NAMALWA (cell line): ENCODE measurements around the gene YAF2.
"Not testable (repeated sequence)": the region's sequence is repeated elsewhere in the genome, so short reads cannot be mapped to it uniquely, and the experiment has no call there.

Experiments used
- DNase-seq: peaks from one replicate; pipeline ENCODE4 v3.0.0-alpha.2; 2015; ENCODE audit warnings: low spot score

The YAF2 gene

DNA sequence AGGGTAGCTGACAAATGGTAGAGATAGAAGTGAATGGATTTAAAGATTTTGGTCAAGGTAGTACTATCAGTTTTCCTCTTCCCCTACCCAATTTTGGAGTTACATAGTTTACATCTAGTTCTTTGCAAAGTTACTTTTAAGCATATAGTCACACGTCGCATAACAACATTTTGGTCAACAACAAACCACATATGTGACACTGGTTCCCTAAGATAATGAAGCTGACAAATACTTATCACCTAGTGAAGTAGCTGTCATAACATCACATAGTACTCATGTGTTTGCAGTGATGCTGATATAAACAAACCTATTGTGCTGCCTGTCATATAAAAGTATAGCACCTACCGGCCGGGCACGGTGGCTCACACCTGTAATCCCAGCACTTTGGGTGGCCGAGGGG, 45.4 kb downstream of the YAF2 start:
- DNase-seq: no peak

DNA sequence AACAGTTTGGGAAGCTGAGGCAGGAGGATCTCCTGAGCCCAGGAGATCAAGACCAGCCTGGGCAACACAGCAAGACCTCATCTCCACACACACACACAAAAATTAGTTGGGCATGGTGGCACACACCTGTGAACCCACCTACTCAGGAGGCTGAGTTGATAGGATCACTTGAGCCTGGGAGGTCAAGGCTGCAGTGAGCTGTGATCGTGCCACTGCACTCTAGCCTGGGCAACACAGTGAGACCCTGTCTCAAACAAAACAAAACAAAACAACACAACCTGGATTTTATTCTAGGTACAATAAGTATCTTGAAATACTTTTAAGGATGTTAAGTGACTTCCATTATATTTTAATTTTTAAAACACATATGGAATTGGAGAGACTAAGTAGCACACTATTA, 45.8 kb downstream of the YAF2 start:
- DNase-seq: no peak

DNA sequence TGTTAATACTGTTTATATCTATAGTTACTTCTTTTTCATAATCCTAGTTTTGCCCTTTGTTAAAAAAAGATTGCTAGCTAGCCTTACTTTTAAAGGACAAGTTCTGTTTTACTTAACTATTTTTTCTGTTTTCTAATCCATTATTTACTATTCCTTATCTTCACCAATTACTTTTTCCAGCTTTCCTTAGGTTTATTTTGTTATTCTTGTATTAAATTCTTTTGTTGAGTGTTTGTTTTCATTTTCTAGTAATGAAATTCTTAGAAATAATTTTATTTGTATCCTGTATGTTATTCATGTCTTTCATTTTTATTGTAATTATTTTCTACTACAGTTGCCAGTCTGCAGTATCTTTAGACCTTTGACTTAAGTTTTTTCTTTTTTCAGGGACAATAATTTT, 47.7 kb downstream of the YAF2 start:
- DNase-seq: no peak

DNA sequence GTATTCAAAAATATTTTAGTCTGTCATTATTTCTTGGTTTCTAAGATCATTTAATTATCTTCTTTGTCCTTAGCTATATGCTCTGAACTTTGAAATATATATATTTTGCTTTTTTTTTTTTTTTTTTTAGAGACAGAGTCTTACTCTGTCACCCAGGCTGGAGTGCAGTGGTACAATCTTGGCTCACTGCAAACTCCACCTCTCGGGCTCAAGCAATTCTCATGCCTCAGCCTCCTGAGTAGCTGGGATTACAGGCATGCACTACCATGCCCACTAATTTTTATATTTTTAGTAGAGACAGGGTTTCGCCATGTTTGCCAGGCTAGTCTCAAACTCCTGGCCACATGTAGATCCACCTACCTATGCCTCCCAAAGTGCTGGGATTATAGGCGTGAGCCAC, 49.8 kb downstream of the YAF2 start:
- not testable (repeated sequence) for DNase-seq

DNA sequence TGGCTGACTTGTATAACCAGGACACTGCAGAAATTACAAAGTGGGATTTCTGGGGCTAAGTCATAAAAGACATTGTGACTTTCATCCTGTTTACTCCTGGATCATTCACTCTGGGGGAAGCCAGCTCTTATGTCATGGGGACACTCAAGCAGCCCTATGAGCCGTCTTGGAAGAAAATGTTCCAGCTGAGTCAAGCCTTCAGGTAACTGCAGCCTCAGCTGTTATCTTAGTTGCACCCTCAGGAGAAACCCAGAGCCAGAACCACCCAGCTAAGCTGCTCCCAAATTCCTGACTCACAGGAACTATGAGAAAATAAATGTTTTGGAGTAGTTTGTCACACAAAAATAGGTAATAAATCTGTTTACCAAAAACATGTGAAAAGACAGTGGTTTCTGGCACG, 50.2 kb downstream of the YAF2 start:
- no peak for DNase-seq

DNA sequence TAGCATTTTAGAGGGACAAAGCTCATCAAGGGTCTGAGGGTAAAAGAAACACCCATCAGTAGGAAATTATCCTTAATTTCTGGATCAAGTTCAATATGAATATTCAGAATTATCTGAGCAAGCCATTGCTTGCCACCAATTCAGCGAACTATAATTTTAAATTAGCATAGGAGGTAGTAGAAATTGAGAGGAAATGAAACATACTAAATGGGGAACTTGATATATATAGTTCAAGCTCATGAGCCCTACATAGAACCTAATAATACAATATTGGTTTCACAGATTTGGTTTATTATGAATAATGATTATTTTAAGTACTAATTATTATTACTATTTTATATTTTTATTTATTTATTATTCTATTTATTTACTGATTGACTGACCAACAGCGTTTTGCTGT, 51.3 kb downstream of the YAF2 start:
- DNase-seq: peak; percentile 28

DNA sequence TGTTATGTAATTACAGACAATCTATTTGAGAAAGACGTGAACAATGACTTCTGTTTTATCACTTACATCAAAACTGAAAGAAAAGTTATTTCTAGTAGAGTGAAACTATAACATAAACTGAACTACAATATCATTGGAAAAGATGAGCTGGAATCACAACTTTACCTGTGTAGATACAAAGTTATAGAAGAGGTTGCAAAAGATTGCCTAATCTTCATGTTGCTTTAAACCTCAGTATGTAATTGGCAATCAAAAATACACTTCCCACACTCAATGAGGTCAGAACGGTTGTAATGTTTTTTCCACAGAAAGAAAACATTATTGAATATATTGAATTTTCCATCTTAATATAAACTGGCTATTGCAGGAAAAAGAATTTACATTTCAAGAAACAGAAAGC, 55.7 kb downstream of the YAF2 start:
- DNase-seq: no peak

DNA sequence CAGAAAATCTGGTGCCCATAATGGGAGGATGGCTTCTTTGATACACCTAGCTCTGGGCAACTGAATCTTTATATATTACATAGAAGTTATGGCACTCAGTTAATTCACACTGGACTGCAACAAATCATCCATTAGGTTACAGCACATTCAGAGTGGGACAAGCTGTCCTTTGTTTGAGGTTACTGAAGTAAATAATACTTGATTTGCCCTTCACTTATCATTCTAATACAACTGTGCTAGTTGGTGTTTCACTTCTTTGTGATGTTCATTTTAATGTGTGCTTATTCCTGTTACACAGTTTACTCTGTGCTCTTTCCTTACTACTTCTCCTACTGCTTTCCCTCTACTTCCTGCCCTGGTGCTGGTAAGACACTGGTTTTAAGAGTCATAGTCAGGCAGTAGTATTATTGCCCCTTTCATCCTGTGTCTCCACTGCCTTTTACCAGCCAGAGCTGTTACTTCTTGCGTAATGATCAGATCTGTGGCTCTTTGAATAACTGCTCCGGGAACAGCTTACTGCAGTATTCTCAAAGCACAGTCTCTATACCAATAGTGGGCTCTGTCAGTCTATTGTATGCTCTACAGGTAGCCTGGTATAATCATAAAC, 57.0 kb downstream of the YAF2 start:
- no peak for DNase-seq

DNA sequence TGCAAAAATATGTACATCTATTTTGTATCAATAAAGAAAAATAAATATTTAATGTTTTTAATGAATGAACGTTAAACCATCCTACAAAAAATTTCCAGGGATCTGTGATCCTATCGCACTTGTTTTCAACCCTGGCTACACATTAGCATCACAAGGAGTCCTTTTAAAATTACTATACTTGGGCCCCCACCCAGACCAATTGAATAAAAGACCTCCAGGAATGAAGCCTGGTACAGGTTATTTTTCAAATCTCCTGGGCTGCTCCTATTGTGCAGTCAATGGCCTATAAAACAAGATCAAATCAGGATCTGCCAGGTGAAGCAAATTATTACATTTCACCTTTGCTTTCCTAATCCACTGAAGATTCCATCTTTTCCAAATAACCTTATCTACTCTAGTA, 59.9 kb downstream of the YAF2 start:
- no peak for DNase-seq

DNA sequence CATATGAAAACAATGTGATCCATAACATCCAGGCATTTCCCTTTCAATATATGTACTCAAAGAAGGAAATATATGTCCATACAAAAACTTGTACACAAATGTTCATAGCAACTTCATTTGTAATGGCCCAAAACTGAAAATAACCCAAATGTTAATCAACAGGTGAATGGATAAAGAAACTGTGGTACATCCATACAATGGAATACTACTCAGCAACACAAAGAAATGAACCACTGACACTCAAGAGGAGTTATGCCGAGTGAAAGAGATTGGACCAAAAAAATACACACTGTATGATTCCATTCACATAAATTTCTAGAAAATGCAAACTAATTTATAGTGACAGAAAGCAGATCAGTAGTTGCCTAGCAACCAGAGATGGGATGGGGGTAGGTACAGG, 63.1 kb downstream of the YAF2 start:
- no peak for DNase-seq

DNA sequence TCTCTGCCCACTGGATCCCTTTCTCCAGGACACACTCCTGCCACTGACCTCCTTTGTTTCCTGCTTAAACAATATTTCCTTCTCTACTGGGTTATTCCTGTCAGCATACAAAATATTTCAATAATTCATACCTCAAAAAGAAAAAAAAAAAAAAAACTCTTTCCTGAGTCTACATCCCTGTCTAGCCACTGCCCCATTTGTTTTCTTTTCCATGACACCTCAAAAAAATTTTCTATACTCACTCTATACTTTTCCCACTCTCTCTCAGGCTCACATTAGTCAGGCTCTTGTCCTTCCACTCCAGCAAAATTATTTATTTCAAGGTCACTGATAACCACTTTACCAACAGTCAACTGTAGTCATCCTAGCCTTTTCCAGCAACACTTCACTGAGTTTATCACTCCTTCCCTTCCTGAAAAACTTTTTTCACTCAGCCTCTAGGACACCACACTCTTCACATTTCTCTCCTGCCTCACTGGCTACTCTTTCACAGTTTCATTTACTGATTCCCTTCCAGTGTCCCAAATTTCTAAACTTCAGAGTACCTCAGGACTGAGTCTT, 64.0 kb downstream of the YAF2 start:
- DNase-seq: no peak

DNA sequence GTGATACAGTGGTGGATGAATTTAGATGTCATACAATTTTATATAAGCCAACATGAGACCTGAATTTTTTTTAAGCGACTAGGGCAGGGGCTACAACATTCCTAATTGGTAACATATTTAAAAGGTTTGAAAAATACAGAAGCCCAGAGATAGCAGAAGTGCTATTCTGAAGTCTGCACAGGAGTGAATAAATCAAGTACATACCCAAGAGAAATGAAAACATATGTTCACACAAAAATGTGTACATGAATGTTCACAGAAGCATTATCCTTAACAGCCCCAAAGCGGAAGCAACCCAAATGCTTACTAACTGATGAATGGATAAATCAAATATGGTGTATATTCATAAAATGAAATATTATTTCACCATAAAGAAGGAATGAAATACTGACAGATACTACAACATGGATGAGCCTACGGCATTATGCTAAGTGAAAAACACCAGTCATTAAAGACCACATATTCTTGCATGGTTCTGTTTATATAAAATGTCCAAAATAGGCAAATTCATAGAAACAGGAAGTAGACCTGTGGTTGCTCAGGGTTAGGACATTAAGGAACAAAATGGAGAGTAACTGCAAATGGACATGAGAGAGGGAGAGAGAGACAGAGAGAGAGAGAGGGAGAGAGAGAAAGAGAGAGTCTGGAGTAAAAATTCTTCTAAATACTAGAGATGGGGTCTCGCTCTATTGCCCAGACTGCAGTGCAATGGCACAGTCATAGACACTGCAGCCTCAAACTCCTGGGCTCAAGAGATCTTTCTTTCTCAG, 65.4 kb downstream of the YAF2 start:
- DNase-seq: peak; percentile 12

DNA sequence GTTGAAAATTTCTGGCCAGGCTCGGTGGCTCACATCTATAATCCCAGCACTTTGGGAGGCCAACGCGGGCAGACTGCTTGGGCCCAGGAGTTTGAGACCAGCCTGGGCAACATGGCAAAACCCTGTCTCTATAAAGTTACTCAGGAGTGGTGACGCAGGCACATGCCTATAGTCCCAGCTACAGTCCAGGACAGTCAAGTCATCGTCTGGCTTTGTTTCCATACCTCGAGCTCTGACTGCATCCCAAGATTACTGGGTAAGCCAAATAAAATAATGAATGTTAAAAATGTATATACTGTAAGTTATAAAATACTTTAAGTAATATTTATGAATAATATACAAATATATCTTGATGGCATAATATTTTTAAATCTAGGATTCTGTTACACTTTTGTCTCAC, 70.3 kb downstream of the YAF2 start:
- DNase-seq: no peak

DNA sequence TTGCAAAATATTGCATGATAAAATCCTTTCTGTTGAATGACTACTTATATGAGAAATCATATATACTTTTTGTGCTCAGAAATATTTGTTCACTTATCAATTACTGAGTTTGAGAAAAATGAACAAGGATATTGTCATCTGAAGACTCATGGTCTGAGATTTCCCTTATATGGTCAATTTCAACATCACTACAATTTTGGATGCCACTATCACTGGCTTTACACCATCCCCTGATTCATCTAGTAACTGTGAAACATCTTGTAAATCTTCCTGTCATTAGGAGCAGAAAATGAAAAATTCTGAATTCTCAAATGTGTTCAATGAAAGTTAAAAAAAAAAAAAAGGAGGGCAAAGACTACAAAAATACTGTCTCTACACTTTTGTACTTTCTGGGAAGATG, 71.5 kb downstream of the YAF2 start:
- DNase-seq: no peak

DNA sequence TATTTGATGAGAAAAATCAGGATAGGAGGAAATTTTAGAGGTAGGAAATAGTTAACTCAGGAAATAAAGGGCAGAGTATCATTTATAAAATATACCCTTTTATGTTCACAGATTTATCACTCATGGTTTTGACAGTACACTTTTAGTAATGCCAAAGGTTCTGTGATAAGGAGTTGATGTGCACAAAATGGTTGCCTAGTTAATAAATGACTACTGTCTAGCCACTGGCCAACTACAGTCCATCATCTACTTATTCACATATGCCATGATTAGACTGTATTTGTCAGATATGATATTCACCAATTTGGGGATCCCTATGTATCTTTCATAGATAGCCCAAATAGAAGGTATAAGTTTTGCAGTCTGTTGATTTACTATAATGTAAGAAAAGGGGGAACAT, 74.1 kb downstream of the YAF2 start:
- no peak for DNase-seq

DNA sequence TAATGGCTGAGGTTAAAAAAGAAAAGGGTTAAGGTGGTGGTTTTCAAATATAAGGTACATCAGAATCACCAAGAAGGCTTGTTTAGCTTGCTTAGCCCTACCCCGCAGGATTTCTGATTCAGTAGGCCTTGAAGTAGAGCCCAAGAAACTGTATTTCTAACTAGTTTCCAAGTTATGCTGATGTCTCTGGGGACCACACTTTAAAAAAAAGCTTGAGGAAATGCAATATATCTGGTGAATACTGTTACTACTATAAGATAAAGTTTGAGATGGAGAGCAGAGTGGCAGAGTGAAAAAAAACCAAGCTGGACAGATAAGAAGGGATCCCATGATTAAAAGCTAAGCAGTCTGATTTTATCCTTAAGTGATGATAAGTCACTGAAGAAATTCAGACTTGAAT, 75.1 kb downstream of the YAF2 start:
- DNase-seq: no peak

DNA sequence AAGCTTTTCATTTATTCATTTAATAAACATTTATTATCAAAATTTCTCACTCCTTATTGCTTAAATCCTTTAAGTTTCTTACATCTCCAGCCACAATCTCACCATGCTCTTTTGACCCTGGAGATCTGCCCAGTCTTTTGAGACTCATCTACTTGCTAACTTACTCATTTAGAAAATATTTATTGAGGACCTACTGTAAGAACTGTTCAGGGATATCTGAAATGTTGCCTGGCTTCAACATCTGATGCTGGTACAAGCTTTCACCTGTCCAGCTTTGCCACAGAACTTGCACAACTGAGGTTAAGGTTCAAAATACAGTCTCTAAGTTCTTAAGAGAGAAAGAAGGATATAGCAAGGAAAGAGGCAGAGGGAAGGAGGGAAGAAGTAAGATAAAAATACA, 75.9 kb downstream of the YAF2 start:
- DNase-seq: no peak

DNA sequence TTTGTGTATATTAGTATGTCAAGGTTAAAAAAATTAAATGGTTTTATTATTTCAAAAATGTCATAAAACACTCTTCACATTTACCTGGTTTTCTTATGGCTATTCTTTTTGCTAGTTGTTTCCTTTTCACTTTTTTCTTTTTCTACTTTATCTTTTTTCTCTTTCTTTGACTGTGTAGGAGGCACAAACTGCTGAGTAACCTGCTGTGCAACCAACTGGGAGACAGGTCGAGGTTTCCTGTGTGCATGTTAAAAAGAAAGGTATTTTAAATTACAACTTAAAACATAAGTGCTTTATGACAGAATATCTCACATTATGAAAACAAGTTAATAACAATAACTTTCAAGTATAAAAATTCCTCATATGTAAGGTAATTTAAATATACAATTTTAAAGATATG, 76.5 kb downstream of the YAF2 start:
- no peak for DNase-seq

DNA sequence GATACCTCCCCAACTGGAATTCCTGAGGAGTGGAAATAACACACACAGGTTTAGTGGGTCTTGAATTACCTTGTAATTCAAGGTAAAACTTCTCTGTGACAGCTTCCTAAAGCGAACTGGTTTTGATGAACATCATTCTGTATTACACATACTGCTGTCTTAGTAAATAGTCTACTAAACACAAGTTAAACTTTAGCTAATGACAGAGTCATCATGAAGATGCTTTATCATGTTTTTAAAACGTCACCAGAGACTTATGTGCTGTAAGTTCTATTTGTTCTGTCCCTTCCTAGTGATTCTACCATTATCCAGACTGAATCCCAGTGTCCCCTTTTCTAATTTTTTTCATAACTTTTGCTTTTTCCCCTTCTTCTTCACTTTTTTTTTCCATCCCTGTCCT, 81.8 kb downstream of the YAF2 start:
- DNase-seq: no peak

DNA sequence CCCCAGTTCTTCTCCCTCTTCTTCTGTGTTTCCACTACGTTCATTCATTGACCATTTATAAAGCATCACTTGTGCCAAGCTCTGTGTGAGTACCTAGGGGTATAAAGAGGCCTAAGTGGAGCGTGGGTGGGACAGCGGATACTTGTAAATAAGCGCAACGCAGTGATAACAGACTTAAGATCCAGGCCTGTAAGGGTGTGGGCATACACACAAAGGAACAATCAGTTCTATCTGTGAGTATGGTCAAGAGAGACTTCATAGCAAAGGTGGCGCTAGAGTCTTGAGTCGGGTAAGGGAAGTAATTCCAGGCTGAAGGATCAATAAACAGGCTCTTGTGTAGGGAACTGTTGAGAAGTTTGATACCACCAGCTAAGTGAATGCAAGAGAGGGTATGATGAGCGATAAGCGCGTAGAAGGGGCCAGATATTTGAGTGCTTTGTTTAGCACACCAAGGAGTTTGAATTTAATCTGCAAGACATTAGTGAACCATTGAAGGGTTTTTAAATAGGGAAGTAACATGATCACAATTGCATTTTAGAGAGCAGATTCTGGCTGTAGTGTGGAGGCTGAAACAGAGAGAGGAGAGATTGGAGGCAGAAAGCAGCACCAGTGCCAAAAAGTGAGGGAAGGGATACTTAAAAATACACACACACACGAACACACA, 92.4 kb downstream of the YAF2 start:
- DNase-seq: peak; percentile 11

DNA sequence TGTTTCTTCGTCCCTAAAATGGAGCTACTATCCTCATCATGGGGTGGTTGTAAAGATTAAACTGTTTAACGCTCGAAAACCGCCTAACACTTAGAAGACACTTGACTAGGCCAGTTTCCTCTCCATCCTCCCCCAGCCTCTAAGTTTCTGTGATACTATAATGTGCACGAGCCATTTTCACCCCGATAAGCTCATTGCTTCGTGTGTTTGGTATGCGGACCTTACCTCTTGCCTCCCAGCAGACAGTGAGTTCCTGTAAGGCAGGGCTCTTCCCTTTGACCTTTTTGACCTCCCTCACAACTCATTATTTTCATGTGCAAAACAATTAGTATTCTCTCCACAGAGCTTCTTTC, 92.9 kb downstream of the YAF2 start:
- no peak for DNase-seq

DNA sequence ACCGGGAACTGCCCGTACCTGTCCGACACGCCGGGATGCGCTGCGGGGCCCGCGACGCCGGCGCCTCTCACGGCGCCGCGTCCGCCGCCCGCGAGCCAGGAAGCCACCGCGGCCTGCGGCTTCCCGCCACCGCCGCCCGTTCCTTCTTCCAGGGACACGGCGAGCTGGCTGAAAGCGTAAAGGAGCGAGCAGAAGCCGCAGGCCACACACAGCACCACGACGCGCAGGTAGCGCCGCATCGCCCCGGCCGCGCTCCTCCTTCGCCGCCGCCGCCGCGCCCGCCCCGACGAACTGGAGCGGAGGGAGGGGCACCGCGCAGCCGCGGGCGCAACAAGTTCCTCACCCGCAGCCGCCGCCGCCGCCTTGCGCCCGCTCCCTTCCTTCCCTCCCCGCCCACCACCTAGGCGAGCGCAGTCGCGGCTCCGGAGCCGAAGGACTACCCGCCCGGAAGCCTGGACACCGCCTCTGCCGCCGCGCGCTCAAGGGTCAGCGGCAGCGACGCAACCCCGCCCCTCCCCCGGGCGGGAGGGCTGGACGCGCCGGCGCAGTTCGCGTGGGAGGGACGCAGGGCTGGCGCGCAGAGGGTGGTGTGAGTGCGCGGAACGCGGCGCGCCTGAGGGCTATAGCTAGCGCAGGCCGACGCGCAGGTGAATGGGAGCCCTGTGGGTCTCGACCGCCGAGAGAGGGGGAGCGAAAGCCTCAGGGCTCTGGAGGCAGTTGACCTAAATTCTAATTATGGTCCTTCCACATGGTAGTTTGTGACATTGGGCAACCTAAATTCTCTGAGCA, 93.4 kb downstream of the YAF2 start, which contains the start of gene GXYLT1:
TSS of gene GXYLT1 (minus strand) at position 467 of the 789 bp plus-strand sequence. CDS start at position 239, 228 bp downstream.
- DNase-seq: peak; percentile 84

DNA sequence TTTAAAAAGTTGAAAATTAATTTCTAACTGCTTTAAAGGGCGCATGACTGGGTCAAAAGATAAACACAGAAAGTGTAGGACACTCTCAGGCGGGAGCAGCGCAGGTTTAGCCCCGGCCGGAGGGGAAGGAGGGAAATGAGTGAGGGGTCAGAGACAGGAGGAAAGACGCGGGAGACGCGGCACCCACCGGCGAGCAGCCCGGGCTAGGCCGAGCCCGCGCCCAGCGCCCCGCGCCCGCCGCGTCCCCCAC, 94.0 kb downstream of the YAF2 start:
- DNase-seq: no peak
